MM.1S (cell line): ENCODE data around the gene RPS3A.

Source experiments
- EZH2 ChIP-seq: fragments of 300-600 bp; sonication (generic); optimal IDR thresholded peaks from 2 replicates; pipeline ENCODE3; 2017; ENCODE audit warnings: low read depth, mild to moderate bottlenecking, antibody characterized with exemption, low read length, mixed read lengths
- EZH2phosphoT487 ChIP-seq: fragments of 300-600 bp; sonication (generic); IDR thresholded peaks from 2 replicates; pipeline ENCODE4 v1.6.1; 2018; ENCODE audit warnings: antibody characterized with exemption, low read length
- TF ChIP-seq, protein P1 (sequence below): fragments of 300-600 bp; sonication (generic); IDR thresholded peaks from 2 replicates; pipeline ENCODE4 v1.5.1; 2016; ENCODE audit warnings: antibody characterized with exemption, low read length, mixed read lengths

DNA sequence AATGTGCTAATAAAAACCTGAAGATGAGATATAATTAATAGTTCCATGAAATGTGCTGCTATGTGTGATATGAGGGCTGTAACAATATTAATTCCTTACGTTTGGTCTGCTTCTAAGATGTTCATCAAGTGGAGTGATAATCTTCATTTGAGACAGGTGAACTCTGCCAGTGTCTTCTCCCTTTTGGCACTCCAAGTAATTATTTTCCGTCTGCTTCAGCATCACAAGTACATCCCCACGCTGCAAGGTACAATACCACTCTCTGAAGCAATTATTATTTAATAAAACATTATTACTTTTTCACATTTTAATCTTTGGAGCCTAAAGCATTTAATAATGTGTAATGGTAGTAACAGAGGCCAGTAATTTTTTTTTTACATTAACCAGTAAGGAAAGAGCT lies 44.4 kb downstream of the RPS3A start:
- TF ChIP-seq EZH2, result no peak
- TF ChIP-seq, protein P1, sequence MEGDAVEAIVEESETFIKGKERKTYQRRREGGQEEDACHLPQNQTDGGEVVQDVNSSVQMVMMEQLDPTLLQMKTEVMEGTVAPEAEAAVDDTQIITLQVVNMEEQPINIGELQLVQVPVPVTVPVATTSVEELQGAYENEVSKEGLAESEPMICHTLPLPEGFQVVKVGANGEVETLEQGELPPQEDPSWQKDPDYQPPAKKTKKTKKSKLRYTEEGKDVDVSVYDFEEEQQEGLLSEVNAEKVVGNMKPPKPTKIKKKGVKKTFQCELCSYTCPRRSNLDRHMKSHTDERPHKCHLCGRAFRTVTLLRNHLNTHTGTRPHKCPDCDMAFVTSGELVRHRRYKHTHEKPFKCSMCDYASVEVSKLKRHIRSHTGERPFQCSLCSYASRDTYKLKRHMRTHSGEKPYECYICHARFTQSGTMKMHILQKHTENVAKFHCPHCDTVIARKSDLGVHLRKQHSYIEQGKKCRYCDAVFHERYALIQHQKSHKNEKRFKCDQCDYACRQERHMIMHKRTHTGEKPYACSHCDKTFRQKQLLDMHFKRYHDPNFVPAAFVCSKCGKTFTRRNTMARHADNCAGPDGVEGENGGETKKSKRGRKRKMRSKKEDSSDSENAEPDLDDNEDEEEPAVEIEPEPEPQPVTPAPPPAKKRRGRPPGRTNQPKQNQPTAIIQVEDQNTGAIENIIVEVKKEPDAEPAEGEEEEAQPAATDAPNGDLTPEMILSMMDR, result no peak
- TF ChIP-seq EZH2phosphoT487, result no peak
